GM15510 (cell line): ENCODE results near the gene PNPT1.

Source experiments
- POLR2A ChIP-seq: IDR thresholded peaks from 3 replicates; pipeline ENCODE4 v1.6.1; 2011; ENCODE audit warnings: borderline replicate concordance; ENCODE audit not compliant: insufficient read length; ENCODE audit errors: extremely low read depth

PNPT1 gene

DNA sequence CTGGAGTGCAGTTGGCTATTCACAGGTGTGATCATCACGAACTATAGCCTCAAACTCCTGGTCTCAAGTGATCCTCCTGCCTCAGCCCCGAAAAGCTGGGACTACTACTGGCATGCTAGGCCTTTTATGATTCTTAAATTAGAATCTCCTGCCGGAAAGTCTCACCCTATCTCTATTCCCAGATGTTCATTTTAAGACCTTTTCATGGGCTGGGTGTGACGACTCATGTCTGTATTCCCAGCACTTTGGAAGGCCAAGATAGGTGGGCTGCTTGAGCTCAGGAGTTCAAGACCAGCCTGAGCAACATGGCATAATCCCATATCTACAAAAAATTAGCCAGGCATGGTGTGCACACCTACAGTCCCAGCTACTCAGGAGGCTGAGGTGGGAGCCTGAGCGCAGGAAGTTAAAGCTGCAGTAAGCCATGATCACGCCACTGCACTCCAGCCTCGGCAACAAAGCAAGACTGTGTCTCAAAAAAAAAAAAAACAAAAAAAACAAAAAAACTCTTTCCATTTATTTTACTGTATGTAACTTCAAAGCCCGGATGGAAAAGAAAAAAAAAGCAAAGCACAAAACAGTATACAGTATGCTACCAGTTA lies 84.3 kb downstream of the PNPT1 start:
- TF ChIP-seq POLR2A, result no peak

DNA sequence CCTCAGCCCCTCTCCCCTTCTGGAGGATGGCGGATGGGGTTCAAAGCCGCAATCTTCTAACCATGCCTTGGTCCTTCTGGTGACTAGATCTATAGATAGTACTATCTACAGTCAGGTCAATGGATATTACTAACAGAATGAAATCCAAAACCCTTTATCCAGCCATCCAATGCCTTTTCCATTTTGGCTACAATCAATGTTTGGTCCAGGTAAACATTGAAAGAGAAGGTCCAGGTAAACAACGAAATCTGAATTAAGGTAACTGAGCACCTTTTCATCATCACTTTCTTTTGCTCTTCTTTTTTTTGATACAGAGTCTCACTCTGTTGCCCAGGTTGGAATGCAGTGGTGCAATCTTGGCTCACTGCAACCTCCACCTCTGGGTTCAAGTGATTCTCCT lies 85.9 kb downstream of the PNPT1 start:
- TF ChIP-seq POLR2A, result no peak

DNA sequence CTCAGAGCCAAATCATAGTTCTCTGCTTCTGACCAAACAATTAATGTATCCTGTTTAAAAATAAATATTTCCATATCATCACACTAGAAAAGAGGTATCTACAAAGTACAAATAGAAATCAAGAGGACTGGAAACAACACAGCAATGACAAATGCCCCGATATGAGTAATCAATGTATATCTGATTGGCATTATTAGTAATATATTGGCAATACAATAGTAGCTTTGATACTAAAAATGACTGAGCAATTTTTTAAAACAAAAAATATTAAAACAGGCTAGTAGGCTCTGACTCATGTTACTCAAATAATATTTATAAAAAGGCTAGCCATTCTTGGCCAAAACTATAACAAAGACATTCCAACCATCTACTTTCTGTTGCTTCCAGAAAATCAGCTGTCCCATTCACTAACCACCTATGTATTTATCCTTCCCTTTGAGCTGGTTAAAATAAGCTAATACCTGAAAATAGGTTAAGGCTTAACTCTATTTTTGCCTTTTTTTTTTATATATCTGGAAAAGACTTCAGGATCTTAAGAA lies 89.5 kb downstream of the PNPT1 start:
- TF ChIP-seq POLR2A, result no peak

GRCh38 chr2:55601849-55602248 lies 91.8 kb downstream of the PNPT1 start:
- no peak for TF ChIP-seq POLR2A

DNA sequence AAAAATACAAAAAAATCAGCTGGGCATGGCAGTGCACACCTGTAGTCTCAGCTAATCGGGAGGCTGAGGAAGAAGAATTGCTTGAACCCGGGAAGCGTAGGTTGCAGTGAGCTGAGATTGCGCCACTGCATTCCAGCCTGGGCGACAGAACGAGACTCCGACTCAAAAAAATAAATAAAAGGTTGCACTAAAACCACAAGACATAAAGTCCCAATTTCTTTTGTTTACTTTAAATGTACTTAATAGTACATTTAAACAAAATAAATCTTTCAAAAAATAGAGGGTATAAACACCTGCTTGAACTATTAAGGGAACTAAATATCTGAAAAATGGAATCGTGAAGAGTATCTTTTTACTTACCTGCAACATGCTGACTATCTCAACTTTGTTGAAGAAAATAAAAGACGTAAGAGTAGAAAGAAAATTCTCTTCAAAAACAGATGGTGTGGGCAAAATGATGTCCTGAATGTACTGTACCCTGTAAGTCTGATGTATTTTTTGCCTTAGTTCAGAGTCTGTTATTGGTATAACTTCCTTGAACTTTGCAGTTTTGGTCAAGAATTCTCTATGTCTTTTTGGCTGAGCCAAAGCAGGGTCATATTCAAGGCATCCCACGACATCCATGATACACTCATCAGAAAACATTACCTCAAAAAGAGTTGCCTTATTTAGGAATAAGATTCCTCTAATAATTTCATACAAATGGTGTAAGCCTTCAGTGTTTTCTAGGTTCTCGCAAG lies 95.4 kb downstream of the PNPT1 start:
- no peak for TF ChIP-seq POLR2A

DNA sequence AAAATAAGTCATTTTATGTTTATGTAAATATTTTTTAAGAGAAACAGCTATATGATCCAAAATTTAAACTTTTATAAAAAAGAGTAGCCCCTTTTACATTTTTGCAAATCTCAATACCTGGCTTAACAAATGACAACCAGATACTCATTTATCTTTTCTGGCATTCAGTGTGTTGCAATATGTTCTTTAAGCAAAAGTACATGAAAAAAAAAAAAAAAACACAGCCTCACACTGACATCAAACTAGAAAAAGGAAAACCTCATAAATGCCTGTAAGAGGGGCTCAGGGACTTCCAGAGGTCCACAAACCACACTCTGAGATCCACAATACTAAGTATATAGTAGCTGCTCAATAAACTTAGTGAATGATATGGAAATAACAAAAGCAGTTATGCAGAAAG lies 98.1 kb downstream of the PNPT1 start:
- no peak for TF ChIP-seq POLR2A

- TF ChIP-seq POLR2A, result no peak
Observed at GRCh38 chr2:55592130-55592529, 101.5 kb downstream of the PNPT1 start.

DNA sequence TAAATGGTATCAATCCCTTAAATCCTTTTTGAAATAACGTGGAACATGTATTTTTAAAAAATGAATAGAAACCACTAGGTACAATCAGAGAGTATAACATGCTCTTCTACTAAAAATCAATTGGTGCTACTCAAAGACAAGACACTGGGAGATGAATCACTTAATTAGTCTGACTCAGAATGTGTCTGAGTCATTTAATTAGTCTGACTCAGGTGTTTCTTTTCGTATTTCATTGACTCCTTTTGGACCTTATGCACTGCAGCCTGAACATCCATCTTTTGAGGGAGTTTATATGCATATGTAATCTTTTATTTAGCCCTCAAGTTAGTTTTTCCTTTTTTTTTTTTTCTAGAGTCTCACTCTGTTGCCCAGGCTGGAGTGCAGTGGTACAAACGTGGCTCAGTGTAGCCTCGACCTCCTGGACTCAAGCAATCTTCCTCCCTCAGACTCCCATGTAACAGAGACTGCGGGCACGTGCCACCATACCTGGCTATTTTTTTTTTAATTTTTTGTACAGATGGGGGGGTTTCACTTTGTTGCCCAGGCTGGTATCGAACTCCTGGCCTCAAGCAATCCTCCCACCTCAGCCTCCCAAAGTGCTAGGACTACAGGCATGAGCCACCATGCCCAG lies 102.7 kb downstream of the PNPT1 start:
- TF ChIP-seq POLR2A, result no peak

- no peak for TF ChIP-seq POLR2A
Observed at GRCh38 chr2:55585451-55586080, 108.1 kb downstream of the PNPT1 start.
